ENCODE data around the gene SDK1. TPM values are rescaled to one million over a fixed set of nuclear protein-coding genes. Genes with fewer than 3 reads are reported as not detected.

SDK1 gene
- total RNA-seq, 1 donor, result 0.43 TPM

DNA sequence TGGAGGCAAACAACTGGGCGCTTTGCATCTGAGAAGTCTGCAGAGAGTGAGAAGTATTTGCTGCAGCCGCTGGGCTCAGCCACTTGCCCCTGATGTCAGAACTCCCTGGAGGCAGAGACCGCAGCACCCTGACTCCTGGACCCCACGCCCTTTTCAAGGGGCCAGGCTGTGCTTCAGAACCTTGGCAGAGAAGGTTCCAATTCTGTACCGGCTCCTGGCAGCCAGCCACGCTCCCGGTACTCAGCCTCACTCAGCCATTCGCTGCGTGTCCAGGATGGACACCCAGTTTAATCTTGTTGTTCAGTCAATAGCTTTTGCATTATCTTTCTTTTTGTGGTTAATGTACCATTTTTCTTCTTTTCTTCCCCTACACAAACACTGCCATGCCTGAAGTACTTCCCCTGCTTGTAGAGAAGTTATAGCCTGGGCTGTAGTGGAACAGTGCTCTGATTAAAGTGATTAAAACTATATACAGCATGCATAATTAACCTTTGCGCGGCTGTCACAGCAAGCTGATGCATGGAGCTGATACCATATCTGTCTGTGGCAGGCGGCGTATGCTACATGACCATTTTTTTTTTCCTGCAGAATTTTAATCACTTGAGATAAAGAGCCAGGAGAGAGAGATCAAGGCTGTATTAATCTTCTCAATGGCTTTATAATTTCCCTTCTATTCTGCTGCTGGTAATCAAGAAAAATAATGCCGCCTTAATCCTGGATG is 578.5 kb downstream of the SDK1 start:
- no peak overlapping the region for H3K4me3 ChIP-seq (ENCODE audit: low read depth, low read length)
- TF ChIP-seq, protein P1, sequence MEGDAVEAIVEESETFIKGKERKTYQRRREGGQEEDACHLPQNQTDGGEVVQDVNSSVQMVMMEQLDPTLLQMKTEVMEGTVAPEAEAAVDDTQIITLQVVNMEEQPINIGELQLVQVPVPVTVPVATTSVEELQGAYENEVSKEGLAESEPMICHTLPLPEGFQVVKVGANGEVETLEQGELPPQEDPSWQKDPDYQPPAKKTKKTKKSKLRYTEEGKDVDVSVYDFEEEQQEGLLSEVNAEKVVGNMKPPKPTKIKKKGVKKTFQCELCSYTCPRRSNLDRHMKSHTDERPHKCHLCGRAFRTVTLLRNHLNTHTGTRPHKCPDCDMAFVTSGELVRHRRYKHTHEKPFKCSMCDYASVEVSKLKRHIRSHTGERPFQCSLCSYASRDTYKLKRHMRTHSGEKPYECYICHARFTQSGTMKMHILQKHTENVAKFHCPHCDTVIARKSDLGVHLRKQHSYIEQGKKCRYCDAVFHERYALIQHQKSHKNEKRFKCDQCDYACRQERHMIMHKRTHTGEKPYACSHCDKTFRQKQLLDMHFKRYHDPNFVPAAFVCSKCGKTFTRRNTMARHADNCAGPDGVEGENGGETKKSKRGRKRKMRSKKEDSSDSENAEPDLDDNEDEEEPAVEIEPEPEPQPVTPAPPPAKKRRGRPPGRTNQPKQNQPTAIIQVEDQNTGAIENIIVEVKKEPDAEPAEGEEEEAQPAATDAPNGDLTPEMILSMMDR (IDR thresholded peaks at IDR 0.05; ENCODE audit: insufficient read depth, low read depth, low read length), result no peak
- DNase-seq (ENCODE audit: low read depth), result no peak

DNA sequence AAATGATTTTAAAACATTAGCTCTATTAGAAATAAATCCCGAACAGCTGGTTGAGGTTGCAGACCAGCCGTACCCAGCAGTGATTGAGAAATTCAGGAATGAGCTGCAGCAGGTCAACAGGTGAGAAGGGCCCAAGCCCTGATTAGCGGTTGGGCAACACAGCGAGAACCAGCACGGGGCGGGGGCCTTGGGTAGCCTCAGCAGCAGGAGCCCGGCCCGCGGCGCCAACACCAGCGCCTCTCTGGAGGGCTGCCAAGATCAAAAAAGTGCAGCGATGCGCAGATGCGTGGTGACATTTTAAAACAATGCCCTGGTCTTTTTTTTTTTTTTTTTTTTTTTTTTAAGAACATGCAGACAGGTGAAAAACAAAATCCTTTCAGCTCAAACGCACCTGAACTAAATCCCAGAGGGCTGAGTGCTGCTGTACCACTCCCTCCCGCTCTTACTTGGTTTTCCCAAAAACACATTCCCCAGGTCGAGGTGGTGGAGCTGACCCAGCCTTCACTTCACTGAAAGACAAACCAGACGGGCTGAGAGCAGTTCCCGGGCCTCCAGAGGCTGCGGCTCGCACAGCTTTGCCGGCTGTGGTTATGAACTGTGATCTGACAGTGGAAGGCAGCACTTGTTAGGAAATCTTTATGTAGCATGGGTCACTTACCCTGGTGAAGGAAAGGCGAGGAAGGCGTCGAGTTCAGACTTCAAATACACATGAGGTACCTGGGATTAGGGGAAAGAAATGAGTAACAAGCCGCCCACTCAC is 579.4 kb downstream of the SDK1 start:
- TF ChIP-seq, protein P1 (IDR thresholded peaks at IDR 0.05; ENCODE audit: insufficient read depth, low read depth, low read length), result no peak
- H3K4me3 ChIP-seq (ENCODE audit: low read depth, low read length), result no peak overlapping the region
- DNase-seq (ENCODE audit: low read depth), result no peak

DNA sequence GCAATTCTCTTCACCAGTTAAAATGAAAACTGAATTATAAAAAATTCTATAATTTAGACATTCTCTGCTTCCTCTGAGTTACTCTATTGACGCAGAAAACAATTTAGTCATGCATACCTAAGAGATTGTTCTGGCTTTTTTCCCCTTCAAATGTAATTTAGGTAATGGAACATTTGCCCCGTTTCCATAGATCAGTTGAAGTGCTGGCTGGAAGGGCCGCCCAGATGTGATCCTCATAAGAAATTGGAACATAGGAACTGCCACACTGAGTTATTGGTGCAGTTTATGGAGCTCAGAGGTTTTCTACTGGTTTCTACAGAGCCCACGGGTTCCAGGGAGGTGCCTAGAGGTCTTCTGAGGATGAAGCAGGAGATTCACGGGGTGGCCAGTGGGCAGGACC is 581.7 kb downstream of the SDK1 start:
- TF ChIP-seq, protein P1 (IDR thresholded peaks at IDR 0.05; ENCODE audit: insufficient read depth, low read depth, low read length), result no peak
- no peak for DNase-seq (ENCODE audit: low read depth)
- H3K4me3 ChIP-seq (ENCODE audit: low read depth, low read length), result no peak overlapping the region

DNA sequence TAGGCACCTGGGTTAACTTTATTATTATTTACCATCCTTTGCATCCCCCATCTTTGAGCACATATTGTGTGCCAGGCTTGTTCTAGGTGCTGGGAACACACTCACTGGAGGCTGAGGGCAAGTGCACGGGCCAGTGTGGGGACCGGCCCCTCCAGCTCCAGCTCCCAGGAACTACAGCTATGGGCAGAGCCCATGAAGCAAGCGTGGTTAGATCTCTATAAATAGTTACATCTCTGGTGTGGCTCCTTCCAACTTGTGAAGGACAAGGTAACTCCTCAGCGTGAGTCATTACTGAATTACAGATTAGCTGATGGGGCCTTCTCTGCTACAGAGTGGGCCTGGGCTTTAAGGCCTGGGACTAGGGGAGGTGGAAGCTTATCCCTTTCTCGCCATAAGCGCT is 583.5 kb downstream of the SDK1 start:
- no peak for DNase-seq (ENCODE audit: low read depth)
- H3K4me3 ChIP-seq (ENCODE audit: low read depth, low read length), result no peak overlapping the region
- TF ChIP-seq, protein P1 (IDR thresholded peaks at IDR 0.05; ENCODE audit: insufficient read depth, low read depth, low read length), result no peak

DNA sequence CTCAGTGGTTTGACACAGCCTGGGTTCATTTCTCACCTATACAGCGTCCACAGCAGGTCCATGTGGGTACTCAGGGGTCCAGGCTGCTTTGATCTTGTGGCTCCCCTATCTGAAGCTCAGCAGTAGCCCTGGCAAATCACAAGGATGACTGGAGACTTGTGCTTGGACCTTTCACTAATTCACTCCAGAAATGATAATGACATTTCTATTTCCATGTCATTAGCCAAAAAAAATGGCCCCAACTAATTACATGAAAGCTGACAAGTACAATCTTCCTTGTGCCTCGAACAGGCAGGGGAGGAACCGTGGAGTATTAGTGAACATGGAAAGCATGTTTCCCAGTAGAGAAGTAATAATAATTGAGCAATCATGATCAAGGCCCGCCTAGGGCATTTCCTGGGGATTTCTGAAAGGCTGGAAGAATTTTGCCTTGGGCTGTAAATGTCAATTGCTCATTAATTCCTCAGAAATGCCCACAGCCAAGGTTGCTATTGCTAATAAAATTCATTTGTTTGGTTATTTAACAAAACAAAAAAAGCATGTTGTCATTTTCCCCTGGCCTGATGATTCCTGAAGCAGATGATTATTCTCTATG is 586.1 kb downstream of the SDK1 start:
- peak; percentile 37 for DNase-seq (ENCODE audit: low read depth)
- H3K4me3 ChIP-seq (ENCODE audit: low read depth, low read length), result no peak overlapping the region
- TF ChIP-seq, protein P1 (IDR thresholded peaks at IDR 0.05; ENCODE audit: insufficient read depth, low read depth, low read length), result no peak

DNA sequence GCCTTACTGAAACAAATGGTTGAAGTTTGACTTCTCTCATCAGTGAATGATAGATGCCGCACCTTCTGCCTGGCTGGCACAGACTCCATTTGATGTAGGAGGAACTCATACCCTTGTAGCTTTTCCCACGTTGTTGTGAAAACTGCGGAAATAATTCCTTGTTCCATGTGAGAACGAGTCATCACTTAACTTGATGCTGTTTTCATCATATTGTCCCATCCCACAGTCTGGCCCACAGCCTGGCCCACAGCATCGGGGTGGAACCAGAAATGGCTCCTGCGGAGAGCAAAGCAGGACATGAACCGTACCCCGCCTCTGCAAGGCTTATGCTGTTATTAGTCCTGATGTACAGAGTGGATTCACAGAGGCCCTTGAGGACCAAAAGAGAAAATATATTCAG is 587.0 kb downstream of the SDK1 start:
- TF ChIP-seq, protein P1 (IDR thresholded peaks at IDR 0.05; ENCODE audit: insufficient read depth, low read depth, low read length), result no peak
- DNase-seq (ENCODE audit: low read depth), result peak; percentile 8
- H3K4me3 ChIP-seq (ENCODE audit: low read depth, low read length), result no peak overlapping the region
